HEK293 (cell line): ENCODE results near the gene SOX18.

Source experiments
- CTCF ChIP-seq: fragments of 450-650 bp; formaldehyde crosslinking; IDR thresholded peaks from 2 replicates; pipeline ENCODE4 v1.5.1; 2016; ENCODE audit warnings: missing biosample characterization, missing genetic modification characterization
- PRDM4 ChIP-seq: fragments of 450-650 bp; formaldehyde crosslinking; IDR thresholded peaks from 2 replicates; pipeline ENCODE4 v1.5.1; 2017; ENCODE audit warnings: missing biosample characterization, missing genetic modification characterization
- REPIN1 ChIP-seq: fragments of 450-650 bp; formaldehyde crosslinking; IDR thresholded peaks from 2 replicates; pipeline ENCODE4 v1.5.1; 2017; ENCODE audit warnings: missing biosample characterization, missing genetic modification characterization, low read depth
- SALL2 ChIP-seq: fragments of 450-650 bp; formaldehyde crosslinking; IDR thresholded peaks from 2 replicates; pipeline ENCODE4 v1.5.0; 2017; ENCODE audit warnings: missing biosample characterization, mild to moderate bottlenecking, missing genetic modification characterization, borderline replicate concordance
- YY1 ChIP-seq: fragments of 450-650 bp; formaldehyde crosslinking; IDR thresholded peaks from 2 replicates; pipeline ENCODE4 v1.5.1; 2018; ENCODE audit warnings: missing biosample characterization, missing genetic modification characterization
- ZBTB21 ChIP-seq: fragments of 450-650 bp; formaldehyde crosslinking; IDR thresholded peaks from 2 replicates; pipeline ENCODE4 v1.5.1; 2017; ENCODE audit warnings: missing biosample characterization, missing genetic modification characterization
- ZNF157 ChIP-seq: fragments of 450-650 bp; formaldehyde crosslinking; IDR thresholded peaks from 2 replicates; pipeline ENCODE4 v1.5.1; 2016; ENCODE audit warnings: missing biosample characterization, missing genetic modification characterization
- ZNF248 ChIP-seq: fragments of 450-650 bp; formaldehyde crosslinking; IDR thresholded peaks from 2 replicates; pipeline ENCODE4 v1.5.1; 2017; ENCODE audit warnings: missing biosample characterization, missing genetic modification characterization
- ZNF350 ChIP-seq: fragments of 450-650 bp; formaldehyde crosslinking; IDR thresholded peaks from 2 replicates; pipeline ENCODE4 v1.5.0; 2017; ENCODE audit warnings: missing biosample characterization, mild to moderate bottlenecking, missing genetic modification characterization
- ZNF398 ChIP-seq: fragments of 450-650 bp; formaldehyde crosslinking; IDR thresholded peaks from 2 replicates; pipeline ENCODE4 v1.5.1; 2017; ENCODE audit warnings: missing biosample characterization, missing genetic modification characterization
- ZNF580 ChIP-seq: fragments of 450-650 bp; formaldehyde crosslinking; IDR thresholded peaks from 2 replicates; pipeline ENCODE4 v1.5.1; 2016; ENCODE audit warnings: missing biosample characterization, missing genetic modification characterization
- ZNF654 ChIP-seq: fragments of 450-650 bp; formaldehyde crosslinking; IDR thresholded peaks from 2 replicates; pipeline ENCODE4 v1.5.1; 2016; ENCODE audit warnings: low read depth, missing biosample characterization, missing genetic modification characterization
- ZNF747 ChIP-seq: fragments of 450-650 bp; formaldehyde crosslinking; IDR thresholded peaks from 2 replicates; pipeline ENCODE4 v1.5.1; 2016; ENCODE audit warnings: missing biosample characterization, missing genetic modification characterization

- TF ChIP-seq PRDM4 = no peak
- no peak for TF ChIP-seq CTCF (tag by site-specific recombination)
- TF ChIP-seq ZNF747 (tag by site-specific recombination) = no peak
- TF ChIP-seq ZNF157 = no peak
- TF ChIP-seq YY1 = no peak
- TF ChIP-seq ZNF398 = no peak
- no peak for TF ChIP-seq REPIN1 (tag by site-specific recombination)
- TF ChIP-seq SALL2 (tag by site-specific recombination) = no peak
- no peak for TF ChIP-seq ZNF350 (tag by site-specific recombination)
- no peak for TF ChIP-seq ZBTB21 (tag by site-specific recombination)
- TF ChIP-seq ZNF654 (tag by site-specific recombination) = no peak
- no peak for TF ChIP-seq ZNF248 (tag by site-specific recombination)
- TF ChIP-seq ZNF580 = no peak
Measured at GRCh38 chr20:64072498-64073063, 23.1 kb upstream of the SOX18 start.
